Measurements from ENCODE around the gene NRP2.

GRCh38 chr2:205738117-205738968, 56.0 kb downstream of the NRP2 start:
- TF ChIP-seq CTCF (IDR thresholded peaks at IDR 0.05; ENCODE audit: borderline replicate concordance, extremely low read depth, low read length, poor library complexity, severe bottlenecking) (no peak), EZH2 (IDR thresholded peaks at IDR 0.05; ENCODE audit: borderline replicate concordance, low read depth, low read length, severe bottlenecking) (no peak)
